LNCAP (cell line): ENCODE measurements around the gene MTHFD2L.

Experiments used
- TF ChIP-seq, protein P1 (sequence below): fragments of 450-650 bp; IDR thresholded peaks from 2 replicates; pipeline ENCODE4 v1.5.1; 2017; ENCODE audit warnings: mild to moderate bottlenecking

The MTHFD2L gene

DNA sequence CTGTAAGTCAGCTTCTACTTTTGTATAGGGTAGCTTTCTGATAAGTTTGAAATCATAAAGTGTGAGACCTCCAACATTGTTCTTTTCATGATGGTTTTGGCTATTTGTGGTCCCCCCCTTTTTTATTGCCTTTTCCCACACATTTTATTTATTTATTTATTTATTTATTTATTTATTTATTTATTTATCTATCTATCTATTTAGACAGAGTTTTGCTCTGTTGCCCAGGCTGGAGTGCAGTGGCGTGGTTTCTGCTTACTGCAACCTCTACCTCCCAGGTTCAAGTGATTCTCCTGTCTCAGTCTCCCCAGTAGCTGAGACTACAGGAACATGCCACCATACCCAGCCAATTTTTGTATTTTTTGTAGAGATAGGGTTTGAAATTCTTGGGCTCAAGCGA, 9.7 kb upstream of the MTHFD2L start:
- TF ChIP-seq, protein P1, sequence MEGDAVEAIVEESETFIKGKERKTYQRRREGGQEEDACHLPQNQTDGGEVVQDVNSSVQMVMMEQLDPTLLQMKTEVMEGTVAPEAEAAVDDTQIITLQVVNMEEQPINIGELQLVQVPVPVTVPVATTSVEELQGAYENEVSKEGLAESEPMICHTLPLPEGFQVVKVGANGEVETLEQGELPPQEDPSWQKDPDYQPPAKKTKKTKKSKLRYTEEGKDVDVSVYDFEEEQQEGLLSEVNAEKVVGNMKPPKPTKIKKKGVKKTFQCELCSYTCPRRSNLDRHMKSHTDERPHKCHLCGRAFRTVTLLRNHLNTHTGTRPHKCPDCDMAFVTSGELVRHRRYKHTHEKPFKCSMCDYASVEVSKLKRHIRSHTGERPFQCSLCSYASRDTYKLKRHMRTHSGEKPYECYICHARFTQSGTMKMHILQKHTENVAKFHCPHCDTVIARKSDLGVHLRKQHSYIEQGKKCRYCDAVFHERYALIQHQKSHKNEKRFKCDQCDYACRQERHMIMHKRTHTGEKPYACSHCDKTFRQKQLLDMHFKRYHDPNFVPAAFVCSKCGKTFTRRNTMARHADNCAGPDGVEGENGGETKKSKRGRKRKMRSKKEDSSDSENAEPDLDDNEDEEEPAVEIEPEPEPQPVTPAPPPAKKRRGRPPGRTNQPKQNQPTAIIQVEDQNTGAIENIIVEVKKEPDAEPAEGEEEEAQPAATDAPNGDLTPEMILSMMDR, result no peak

DNA sequence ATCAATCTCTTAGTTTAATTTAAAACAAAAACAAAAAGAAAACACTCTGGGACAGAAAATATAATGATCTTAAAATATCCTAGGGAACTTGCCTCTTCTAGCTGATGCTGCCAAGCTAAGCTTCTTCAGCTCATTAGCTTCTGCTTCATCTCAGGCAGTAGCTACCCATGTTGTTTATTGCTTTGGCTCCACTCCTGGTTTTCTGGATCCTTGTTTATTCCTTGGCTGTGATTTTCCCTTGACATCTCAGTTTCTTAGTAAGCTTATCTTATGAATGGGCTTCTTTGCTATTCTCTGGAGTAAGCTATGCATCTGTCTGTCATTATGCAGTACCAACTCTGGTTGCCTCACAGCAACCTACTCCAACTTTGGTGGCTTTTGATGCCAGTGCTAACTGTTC, 5.1 kb upstream of the MTHFD2L start:
- TF ChIP-seq, protein P1, result no peak

DNA sequence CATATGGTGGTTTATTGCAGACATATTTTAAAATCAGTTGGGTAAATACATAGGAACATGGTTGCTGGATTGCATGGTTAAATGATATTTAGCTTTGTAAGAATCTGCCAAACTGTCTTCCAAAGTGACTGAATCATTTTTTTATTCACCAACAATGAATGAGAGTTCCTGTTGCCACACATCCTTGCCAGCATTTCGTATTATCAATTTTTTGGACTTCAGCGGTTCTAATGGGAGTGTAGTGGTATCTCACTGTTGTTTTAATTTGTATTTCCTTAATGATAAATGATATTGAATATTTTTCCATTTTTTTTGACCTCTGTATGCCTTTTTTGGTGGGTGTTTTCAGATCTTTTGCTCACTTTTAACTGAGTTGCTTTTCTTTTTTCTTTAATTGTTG, 1.4 kb upstream of the MTHFD2L start:
- TF ChIP-seq, protein P1, result no peak

DNA sequence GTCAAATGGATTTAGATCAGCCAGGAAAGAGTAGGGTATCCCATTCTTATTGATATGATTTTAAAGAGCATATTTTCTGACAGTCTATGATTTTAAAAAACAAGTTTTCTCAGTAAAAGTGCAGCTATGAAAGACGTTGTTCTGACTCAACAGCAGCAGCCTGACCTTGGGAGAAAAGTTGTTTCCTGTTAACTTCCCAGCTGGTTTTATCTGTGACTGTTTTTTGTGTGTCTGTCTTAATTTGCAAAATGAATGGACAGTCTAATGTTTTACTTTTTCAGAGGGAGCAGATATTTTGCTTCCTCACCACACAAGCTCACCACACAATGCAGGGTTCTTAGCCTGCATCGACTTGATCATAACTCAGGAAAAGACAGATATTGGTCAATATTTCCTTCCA, 764 bp upstream of the MTHFD2L start:
- TF ChIP-seq, protein P1, result no peak

DNA sequence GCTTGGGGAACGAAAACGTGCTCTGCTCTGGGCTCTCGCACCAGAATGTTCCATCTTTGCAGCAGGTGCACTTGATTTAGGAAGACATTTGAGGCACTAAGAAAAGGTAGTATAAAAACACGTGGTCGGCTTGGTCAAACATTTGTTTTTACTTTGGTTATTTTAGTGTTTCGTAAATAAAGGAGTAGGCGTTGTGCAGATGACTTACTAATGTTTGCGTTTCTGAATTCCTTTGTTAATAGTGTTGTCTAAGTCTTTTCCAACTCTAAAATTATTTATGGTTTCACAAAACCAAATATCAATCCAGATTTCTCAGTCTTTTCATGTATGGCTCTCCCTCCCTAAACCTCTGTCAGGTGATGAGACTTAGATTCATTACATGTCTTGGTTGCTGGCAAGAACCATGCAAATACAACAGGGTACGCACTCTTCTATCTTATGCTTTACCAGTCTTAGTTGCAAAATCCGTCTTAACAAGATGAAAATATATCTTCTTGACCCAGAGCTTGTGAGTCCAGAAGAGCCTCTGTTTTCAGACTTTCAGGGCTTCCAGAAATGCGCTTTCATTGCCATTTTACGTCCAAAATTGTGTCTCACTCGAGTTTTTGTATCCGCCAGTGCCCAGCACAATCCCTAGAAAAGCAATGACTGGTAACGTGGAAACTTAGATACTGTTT, 686 bp downstream of the MTHFD2L start:
- TF ChIP-seq, protein P1, result no peak

DNA sequence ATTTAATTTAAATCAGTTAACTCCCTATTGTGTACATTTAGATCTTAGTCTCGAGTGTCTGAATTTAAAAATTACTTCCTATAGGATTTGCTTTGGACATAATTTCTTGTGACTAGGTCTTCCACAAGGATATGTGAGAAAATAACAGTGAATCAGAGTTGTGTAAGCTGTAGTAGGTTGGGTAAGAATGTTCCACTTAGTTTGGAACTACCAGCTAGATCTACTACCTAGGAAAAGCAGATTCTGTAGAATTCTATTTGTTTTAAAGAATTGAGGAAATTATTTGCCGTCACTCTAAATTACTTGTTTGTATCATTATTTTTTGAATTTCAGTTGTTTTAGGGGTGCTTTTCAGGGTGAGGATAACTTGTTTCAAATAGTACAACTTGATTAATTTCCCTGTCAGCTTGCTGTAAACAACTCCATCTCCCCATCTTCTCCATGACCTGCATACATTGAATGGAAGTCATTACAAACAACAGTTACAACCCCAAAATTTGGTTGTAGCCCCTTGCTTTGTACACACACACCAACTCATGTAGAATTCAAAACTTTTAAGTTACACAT, 1.3 kb downstream of the MTHFD2L start:
- TF ChIP-seq, protein P1, result no peak

DNA sequence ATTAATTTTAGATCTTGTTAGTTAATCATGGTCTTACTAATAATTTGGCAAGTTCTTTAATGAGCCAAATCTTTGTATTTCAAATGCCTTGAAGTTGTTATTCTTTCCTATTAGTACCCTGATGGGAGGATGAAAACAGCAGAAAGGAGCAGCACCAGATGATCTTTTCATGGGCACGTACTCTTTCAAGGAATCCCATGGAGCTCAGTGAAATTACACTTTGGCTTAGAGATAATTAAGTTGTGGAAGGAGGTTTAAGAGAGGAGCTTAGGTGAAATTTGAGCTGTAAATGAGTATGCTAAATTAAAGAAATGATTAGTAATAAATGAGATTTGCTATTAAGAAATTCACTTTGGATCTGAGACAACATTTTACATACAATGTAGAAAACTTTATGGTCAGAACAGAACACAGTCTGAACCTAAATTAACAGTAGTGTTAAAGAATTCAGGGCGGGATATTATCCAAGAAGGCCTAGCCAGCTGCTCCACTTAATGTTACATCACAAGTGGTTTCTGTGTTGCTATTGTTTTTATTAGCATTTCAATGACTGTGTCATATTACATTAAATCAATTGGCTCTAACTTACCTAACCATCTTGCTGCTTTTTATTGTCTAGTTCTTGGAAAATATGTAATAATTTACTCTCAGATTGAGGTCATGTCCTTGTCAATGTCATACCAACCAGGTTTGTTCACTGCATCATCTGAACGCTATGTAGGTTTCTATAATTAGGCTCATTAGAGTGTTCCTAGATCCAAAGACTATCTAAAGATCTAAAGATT, 3.9 kb downstream of the MTHFD2L start:
- TF ChIP-seq, protein P1, result no peak
